Left ventricle myocardium superior (tissue), 1 donor: ENCODE measurements around the gene ADAT3. TPM values are rescaled to one million over a fixed set of nuclear protein-coding genes. Genes with fewer than 3 reads are reported as not detected.

ENCODE experiments used
- ATAC-seq: fragments of 200-7000 bp; cut with Tn5 transposase; one replicate; pipeline ENCODE4 v1.9.1; 2020; ENCODE audit warnings: mild to moderate bottlenecking, moderate library complexity
- DNase-seq: peaks from one replicate; pipeline ENCODE4 v3.0.0-alpha.2; 2020
- intact Hi-C: fragments of 100-400 bp; cut with micrococcal nuclease; formaldehyde crosslinking; loops from one replicate; pipeline ENCODE4 v1.11.0; 2022
- total RNA-seq: library from RNA; stranded (reverse); fragmentation: NEBNext Ultra II Directional; extraction: Animal tissue kit (Norgen Biotek cat#: 25700); gene quantifications from one replicate; pipeline ENCODE4 v1.2.1, GENCODE V29; 2021
- donor health status: DM: no; HTN: yes; CAD: no; lungs with severe emphysema.

ADAT3 gene
- total RNA-seq, 1 donor from 2014 or later = 2.0 TPM

DNA sequence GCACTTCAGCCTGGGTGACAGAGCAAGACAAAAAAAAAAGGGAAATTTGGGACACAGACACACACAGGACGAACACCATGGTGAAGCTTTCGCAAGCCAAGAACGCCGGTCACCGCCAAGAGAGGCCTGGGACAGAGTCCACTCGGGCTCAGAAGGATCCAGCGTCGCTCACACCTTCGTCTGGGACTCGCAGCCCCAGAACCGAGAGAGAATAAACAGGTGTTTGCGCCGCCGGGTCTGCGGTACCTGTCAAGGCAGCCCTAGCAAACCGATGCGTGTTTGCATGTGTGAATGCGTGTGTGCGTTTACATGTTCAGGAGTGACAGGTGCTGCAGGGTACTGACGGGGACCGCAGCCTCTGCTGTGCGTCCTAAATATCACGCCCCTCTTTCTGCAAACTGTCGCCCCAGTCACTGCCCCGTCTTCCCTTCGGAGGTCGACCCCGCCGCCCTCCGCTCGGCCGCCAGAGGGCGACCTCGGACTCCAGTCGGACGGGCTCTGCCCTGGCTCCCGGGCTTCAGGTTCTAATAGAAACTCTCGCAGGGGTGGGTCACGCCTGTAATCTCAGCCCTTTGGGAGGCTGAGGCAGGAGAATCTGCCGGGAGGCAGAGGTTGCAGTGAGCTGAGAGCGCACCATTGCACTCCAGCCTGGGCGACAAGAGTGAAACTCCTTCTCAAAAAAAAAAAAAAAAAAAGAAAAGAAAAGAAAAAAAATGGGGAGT is 24.0 kb downstream of the ADAT3 start:
- ATAC-seq (peak; percentile 94), DNase-seq (peak; percentile 91)
- intact Hi-C loops = no loop called here

- DNase-seq = no peak
- intact Hi-C loops = no loop called here
- no peak for ATAC-seq
These were observed 26.2 kb downstream of the ADAT3 start for GRCh38 chr19:1931445-1931844.

DNA sequence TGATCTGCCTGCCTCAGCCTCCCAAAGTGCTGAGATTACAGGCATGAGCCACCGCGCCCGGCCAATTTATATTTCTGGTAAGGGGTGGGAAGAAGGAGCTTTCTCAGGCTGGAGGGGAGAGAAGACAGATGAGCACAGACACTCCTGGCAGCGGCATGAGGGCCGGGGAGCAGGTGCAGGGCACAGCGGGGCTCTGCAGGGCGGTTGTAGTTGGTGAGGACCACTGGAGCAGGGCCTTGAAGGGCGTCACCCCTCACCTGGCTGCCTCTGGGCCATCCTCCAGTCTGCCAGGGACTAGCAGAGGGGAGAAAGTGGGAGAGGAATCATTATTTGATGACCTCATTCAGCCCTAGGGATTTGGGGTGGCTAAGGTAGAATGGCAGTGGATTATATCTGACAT is 27.2 kb downstream of the ADAT3 start:
- ATAC-seq (no peak), DNase-seq (no peak)
- intact Hi-C loops = no loop called here

DNA sequence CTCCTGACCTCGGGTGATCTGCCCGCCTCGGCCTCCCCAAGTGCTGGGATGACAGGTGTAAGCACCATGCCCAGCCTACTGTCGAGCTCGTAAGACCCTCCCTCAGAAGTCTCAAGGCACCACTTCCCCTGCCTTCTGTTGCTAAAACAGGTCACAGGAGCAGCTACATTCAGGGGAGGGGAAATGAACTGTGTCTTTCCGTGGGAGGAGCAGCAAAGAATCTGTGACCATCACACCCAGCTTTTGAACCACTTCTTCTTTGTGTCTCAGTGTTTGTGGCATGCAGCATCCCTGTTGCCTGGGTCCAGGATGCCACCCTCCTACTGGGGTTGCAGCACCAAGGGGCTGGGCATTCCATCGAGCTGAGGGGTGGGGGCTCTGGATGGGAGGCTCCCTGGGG is 28.0 kb downstream of the ADAT3 start:
- intact Hi-C loops = no loop called here
- no peak for ATAC-seq

GRCh38 chr19:1933942-1934341 is 28.7 kb downstream of the ADAT3 start:
- DNase-seq (no peak), ATAC-seq (no peak)
- intact Hi-C loops = no loop called here

More for the DNA sequence above, 28.0 kb downstream of the ADAT3 start:
- DNase-seq = no peak

DNA sequence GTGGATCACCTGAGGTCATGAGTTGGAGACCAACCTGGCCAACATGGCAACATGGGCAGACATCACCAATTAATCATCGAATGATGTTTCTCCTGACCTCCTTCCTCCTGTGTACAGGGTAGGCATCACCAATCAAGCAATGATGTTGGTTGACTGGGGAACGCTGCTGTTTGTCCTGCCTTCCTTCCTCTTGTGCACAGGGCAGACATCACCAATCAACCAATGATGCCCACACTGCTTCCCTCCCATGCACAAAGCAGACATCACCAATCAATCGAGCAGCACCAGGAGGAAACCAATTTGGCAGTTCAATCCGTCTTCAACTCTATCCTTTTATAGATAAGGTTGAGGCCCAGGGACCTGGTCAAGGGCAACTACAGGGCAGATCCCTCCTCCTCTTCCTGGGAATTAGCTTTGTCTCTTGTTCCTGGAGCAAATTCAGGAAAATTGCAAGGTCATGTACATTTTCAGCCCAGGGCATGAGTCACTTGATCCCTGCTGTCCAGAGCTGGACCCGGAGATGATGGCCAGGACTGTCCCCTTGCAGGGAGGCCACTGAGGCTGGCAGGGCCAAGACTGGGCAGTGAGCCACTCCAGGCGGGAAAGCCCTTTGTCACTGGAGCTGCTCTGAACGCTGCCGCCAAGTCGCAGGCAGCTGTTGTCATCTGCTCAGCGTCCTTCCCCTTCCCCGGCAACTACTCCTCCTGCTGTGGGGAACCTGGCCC is 30.4 kb downstream of the ADAT3 start:
- no peak for ATAC-seq
- DNase-seq = no peak

GRCh38 chr19:1936430-1936829 is 31.2 kb downstream of the ADAT3 start:
- intact Hi-C loops = no loop called here
- no peak for ATAC-seq
- no peak for DNase-seq

More for the DNA sequence above, 30.4 kb downstream of the ADAT3 start:
- intact Hi-C loops = no loop called here

GRCh38 chr19:1936916-1937610 is 31.9 kb downstream of the ADAT3 start:
- DNase-seq = no peak
- intact Hi-C loops = no loop called here
- no peak for ATAC-seq

DNA sequence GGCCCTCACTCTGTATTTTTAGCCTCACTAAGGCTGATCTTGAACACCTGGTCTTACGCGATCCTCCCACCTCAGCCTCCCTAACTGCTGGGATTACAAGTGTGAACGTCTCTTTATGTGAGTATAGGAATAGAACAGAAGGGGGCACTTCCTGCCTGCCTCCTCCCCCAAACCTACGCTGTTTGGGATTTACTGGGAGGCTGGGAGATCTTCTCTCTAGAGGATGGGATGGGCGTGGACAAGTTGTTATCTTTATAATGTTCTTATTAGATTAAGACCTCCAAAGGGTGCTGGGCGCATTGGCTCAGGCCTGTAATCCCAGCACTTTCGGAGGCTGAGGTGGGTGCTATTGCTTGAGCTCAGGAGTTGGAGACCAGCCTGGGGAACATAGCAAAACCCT is 32.9 kb downstream of the ADAT3 start:
- intact Hi-C loops = no loop called here
- no peak for ATAC-seq

GRCh38 chr19:1941146-1942077 is 36.2 kb downstream of the ADAT3 start, which contains the start of gene CSNK1G2:
CSNK1G2 (plus strand) TSS chr19:1941172; CDS start chr19:1969773, 28,601 bp downstream.
- DNase-seq = peak; percentile 47
- intact Hi-C loops = no loop called here
- ATAC-seq = peak; percentile 0

More for the DNA sequence above, 32.9 kb downstream of the ADAT3 start:
- no peak for DNase-seq

- peak; percentile 33 for ATAC-seq
- DNase-seq = peak; percentile 73
- intact Hi-C loops = no loop called here
These were observed 37.1 kb downstream of the ADAT3 start for GRCh38 chr19:1942078-1942933.

- no peak for DNase-seq
- intact Hi-C loops = no loop called here
- ATAC-seq = no peak
These were observed 37.8 kb downstream of the ADAT3 start for GRCh38 chr19:1942934-1943555.

DNA sequence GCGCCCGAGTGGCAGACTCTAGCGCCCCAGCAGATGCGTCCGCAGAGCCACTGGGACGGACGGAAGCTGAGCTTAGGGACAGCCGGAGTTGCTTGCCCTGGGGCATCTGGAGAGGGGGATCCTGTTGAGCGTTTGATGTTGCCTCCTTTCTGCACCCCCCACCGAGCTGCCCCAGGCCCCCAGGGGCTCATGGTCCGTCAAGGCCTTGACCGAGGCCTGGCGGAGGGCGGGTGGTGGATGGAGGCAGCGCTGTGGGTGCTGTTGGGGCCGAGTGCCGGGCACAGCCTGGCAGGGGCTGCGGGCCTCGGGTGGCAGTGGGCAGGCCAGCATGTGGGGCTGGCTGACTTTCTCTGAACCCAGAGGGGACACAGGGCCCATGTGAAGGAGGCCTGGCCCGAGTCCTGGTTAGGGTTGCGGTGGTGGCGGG is 38.5 kb downstream of the ADAT3 start:
- ATAC-seq = no peak
- DNase-seq = no peak
- intact Hi-C loops = no loop called here

GRCh38 chr19:1944088-1944915 is 39.1 kb downstream of the ADAT3 start:
- no peak for DNase-seq
- no peak for ATAC-seq
- intact Hi-C loops = no loop called here

DNA sequence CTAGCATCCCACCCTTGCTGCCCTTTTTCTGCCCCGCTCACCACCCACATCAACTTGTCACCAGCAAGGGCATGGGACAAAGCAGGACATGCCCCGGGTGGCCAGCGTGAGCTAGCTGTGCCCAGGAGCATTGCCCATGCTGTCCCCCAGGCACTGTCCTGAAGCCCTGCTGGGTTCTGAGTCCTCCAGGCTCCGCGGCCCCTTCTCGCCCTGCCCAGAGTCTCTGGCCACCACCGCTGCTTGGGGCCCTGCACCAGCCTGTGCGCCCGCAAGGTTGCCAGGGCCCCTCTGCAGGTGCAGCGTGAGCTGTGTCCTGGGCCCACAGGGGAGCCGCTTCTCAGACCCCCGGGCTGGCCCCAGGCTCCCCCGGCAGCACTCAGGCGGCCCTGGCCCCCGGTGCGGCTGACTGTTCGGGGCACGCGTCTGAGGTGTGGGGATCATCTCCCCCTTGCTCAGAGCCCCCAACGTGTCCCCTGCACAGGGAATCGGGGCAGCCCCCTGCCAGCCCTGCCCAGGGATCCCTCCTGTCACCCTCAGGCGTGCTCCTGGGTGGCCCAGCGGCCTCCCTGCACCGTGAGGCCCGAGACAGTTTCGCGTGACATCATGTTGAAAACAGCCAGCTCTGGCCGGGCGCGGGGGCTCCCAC is 39.8 kb downstream of the ADAT3 start:
- intact Hi-C loops = no loop called here
- no peak for DNase-seq

GRCh38 chr19:1945899-1946298 is 40.7 kb downstream of the ADAT3 start:
- DNase-seq = peak; percentile 52
- intact Hi-C loops = no loop called here
- no peak for ATAC-seq

More for the DNA sequence above, 39.8 kb downstream of the ADAT3 start:
- no peak for ATAC-seq
